Raji (cell line): ENCODE measurements around the gene TNRC6A.

Source experiments
- POLR2A ChIP-seq: IDR thresholded peaks from 2 replicates; pipeline ENCODE4 v1.6.1; 2011; ENCODE audit warnings: low read depth, low read length, control low read depth; ENCODE audit not compliant: insufficient read depth

TNRC6A gene

GRCh38 chr16:24771132-24771778 is 41.8 kb downstream of the TNRC6A start:
- no peak for TF ChIP-seq POLR2A

DNA sequence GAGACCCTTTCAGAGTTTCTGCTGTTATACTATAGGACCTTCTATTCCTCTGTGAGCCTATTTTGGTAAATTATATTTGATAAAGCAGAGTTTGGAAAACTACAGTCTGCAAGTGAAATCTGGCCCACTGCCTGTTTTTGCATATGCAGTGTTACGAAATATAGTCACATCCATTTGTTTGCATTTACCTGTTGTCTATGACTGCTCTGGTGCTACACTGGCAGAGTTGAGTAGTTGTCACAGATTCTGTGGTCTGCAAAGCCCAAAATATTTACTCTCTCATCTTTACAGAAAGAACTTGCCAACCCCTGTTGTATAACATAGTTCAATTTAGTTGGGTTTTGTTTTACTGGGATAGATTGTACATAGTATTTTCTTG is 42.3 kb downstream of the TNRC6A start:
- TF ChIP-seq POLR2A: no peak

- no peak for TF ChIP-seq POLR2A
Measured at GRCh38 chr16:24773771-24774427, 44.4 kb downstream of the TNRC6A start.

- TF ChIP-seq POLR2A: no peak
Measured at GRCh38 chr16:24774510-24774909, 45.1 kb downstream of the TNRC6A start.

DNA sequence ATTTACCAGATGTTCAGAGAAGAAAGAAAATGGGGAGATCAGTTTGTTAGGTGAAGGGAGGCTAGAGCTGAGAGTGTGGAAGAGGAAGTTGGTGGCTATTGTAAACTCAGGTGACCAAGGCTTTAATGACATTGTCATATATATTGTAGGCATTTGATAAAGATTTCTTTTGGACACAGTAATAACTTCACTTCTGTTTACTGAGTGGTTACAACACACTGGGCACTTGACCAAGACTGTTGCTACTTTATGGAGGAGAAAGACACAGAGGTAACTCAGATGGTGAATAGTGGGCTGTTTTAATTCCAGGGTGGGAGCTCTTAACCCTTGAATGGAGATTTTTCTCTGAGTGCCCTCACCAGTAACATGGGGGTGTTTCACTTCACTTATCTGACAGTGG is 46.0 kb downstream of the TNRC6A start:
- TF ChIP-seq POLR2A: no peak

DNA sequence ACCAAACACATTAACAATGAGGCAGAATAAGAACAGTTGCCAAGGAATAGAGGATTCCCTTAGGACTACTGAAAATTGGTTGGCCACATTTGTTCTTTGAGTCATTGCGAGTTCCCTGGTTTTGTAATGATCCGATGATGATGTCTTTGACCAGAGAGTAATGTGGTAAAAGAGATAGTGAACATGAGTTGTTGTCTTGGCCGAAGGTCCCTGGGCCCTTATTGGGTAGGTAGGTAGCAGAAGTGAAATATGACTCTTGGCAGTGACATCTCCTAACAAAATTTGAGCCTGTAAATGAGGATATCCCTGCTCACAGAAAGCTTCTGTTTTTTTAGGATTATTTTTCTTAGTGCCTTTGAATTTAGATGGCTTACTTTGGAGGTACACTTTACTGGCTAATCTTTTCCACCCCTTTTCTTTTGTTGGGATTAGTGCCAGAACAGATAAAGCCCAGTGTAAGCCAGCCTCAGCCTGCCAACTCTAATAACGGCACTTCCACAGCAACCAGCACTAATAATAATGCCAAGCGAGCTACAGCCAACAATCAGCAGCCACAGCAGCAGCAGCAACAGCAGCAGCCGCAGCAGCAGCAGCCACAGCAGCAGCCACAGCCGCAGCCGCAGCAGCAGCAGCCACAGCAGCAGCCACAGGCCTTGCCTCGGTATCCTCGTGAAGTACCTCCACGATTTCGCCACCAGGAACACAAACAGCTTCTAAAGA is 47.2 kb downstream of the TNRC6A start:
- no peak for TF ChIP-seq POLR2A

DNA sequence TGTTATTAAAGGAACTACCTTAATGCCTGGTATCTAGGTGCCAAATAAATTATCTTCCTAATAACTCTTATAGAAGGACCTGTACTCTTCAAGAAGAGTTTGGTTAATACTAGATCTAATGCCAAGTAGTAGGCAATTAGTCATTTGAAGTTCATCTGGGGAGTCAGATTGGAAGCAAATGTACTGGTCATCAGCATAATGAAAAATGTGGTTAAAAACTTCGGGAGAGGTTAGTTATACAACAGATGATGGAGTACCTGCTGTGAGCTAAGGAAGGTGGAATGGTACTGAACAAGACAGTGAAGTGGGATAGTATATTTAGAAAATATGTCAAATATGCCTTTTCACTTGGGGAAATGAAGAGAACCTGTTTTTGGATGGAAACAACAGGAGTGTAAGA is 49.2 kb downstream of the TNRC6A start:
- TF ChIP-seq POLR2A: no peak

- TF ChIP-seq POLR2A: no peak
Measured at GRCh38 chr16:24781256-24781655, 51.8 kb downstream of the TNRC6A start.

- no peak for TF ChIP-seq POLR2A
Measured at GRCh38 chr16:24784121-24784520, 54.7 kb downstream of the TNRC6A start.

DNA sequence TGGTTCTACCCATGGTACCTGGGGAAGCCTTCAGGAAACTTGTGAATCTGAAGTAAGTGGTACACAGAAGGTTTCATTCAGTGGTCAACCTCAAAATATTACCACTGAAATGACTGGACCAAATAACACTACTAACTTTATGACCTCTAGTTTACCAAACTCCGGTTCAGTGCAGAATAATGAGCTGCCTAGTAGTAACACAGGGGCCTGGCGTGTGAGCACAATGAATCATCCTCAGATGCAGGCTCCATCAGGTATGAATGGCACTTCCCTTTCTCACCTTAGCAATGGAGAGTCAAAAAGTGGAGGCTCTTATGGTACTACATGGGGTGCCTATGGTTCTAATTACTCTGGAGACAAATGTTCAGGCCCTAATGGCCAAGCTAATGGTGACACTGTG is 60.4 kb downstream of the TNRC6A start:
- no peak for TF ChIP-seq POLR2A

DNA sequence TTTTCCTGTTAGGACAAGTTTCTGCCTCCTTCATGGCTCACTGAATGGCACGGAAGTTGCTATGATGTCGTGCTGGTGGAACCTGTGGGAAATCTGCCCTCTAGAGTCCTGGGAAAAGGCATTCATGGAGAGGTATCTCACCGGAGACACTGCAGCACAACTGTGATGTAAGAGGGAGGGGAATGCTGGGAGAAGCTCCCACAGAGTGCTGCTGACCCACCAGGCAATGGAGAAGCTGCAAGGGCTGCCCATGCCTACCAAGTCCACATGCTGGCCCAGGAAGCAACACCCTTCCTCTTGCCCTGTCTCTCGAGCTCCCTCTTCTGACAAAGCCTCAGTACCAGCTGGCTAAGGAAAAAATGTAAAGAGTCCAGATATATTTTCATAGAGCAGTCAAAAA is 71.1 kb downstream of the TNRC6A start:
- TF ChIP-seq POLR2A: no peak

GRCh38 chr16:24801761-24802302 is 72.4 kb downstream of the TNRC6A start:
- no peak for TF ChIP-seq POLR2A

- no peak for TF ChIP-seq POLR2A
Measured at GRCh38 chr16:24805484-24805883, 76.0 kb downstream of the TNRC6A start.

GRCh38 chr16:24807301-24807700 is 77.8 kb downstream of the TNRC6A start:
- no peak for TF ChIP-seq POLR2A

DNA sequence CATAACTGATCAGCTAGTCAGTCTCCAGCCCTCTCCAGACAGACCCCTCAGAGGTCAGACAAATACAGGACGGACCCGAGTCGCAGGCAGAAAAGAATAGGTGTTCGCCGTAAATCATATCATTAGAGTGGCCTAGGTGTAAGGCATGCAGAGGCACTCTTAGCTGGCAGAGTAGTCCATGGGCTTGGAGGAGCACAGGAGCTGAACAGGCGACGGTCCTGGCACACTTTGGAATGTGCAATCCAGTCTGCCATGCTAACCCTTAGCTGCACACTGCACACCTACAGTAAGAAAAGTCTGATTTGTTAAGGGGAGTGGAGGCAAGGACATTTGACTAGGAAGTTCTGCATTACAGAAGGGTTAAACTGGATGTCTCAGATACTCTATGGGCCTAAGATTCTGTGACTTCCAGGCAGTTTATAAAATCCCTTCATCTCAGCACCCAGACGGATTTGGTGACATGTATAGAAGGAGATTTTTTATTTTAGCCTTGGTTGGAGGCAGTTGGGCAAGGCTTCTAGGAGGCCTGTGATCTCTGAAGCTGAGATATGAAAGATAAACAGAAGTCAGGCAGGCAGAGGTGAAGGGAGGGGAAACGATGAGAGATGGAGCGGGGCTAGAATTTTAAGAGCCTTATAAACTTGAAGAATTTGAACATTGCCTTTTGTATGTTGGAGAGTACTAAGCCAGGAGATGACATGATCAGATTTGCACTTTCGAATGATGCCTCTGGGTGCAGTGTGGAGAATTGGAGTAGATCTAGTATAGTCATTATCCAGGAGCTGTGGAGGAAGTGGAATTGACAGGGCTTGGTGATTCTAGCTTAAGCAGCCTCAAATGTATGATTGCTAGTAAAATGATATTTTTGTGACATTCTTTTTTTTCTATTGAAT is 81.7 kb downstream of the TNRC6A start:
- TF ChIP-seq POLR2A: no peak
